Islet of Langerhans (tissue), 1 donor: ENCODE measurements around the gene FTH1.

Source experiments
- FAIRE-seq: peaks from one replicate; lab custom pipeline; 2011; peaks lifted over from hg19 to GRCh38; lab: Jason Lieb, UNC

The FTH1 gene

DNA sequence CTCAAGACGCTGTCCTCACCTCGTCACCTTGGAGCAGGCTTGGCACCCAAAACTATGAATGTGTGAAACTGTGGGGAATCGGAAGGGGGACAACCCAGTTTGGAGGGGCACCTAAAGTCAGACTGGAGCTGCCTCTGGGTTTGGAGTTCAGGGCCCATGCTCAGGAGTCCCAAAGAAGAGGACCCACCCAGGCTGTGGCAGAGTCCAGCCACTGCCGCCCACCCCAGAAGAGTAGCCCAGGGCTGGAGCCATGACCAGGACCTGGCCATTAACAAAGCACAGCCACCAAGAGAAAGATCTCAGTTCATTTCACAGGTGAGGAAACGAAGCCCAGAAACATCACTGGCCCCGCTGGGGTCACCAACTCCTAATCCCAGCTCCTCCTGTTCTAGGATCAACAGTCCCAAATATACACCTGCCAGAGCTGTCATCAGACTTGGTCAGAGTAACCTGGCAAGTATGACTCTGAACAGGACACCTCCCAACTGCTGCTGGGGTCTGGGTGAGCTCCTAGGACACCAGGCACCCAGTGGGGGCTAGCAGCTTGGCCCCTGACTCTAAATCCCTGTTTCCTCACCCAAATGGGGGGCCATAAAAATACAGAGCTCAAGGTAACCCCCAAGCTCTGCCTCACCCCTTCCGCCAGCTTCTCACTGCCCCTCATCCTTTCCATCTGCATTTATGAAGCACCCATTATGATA, 52.8 kb downstream of the FTH1 start:
- FAIRE-seq: no peak
